NAMALWA (cell line): ENCODE measurements around the gene HSD17B7.
"Not testable (repeated sequence)": the region's sequence is repeated elsewhere in the genome, so short reads cannot be mapped to it uniquely, and the experiment has no call there.

Experiments used
- DNase-seq: peaks from one replicate; pipeline ENCODE4 v3.0.0-alpha.2; 2015; ENCODE audit warnings: low spot score

HSD17B7 gene, protein sequence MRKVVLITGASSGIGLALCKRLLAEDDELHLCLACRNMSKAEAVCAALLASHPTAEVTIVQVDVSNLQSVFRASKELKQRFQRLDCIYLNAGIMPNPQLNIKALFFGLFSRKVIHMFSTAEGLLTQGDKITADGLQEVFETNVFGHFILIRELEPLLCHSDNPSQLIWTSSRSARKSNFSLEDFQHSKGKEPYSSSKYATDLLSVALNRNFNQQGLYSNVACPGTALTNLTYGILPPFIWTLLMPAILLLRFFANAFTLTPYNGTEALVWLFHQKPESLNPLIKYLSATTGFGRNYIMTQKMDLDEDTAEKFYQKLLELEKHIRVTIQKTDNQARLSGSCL

DNA sequence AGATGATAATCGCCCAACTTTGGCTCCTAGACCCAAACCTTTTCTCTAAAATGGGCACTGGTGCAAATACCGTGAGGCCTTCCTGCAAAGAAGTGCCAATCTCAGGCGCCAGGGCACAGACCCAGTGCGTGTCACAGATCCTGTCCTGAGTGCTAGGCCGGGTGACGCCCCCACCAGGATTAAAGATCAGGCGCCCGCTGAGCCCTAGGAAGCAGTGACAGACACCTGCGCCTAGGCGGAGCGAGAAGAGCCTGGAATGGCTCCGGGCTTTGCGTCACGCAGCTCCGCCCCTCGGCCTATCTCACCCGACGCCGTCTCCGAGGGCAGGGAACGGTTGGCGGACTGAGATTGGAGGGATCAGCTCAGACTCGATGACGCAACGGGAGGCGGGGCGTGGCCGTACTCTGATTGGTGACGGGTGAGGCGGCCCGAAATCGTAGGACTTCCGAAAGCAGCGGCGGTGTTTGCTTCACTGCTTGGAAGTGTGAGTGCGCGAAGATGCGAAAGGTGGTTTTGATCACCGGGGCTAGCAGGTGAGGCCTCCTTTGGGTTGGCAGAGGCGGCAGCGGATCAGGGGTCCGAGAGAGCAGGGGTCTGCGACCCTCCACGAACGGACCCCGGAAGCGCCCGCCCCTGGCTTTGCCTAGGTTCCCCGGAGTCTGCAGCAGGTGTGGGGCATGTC, at the start of gene HSD17B7:
Gene HSD17B7 (plus strand): TSS at position 400 of the 682 bp plus-strand sequence. CDS start 99 bp downstream, at position 499.
- DNase-seq = peak; percentile 93

DNA sequence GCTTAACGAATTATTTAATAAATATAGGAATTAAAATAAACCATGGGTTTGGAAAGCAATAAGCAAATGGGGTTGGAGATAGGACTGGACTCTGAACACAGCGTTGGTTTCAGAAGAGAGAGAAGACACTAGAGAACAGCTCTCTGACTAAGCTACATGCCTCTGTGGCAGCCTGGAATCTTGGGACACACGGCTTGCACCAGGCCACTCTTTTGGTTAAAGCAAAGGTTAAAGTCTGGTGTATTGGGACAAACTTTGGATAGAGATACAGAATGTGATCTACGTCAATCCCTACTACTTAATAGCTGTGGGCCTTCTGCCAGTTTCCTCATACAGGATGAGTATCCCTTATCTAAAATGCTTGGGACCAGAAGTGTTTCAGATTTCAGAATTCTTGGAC, 49.7 kb upstream of the HSD17B7 start:
- DNase-seq = no peak

DNA sequence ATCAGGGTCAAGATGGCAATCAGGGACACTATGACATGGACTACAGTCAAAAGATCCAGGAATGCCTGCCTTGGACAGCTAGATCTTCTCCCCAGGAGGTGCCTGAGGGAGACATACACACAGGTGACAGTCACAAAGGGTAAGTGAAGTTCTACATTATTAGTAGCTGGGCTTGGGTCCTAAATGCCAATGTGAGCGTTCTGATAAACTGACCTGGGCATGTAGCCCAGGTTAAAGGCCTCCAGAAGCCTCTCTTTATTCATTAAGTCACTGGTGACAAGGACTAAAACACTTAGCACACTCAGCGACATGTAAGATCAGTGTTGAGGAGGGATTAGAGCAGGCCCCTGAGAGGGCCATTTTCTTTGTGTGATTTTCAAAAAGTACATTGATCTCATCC, 48.9 kb upstream of the HSD17B7 start:
- no peak for DNase-seq

GRCh38 chr1:162746264-162746942, 44.1 kb upstream of the HSD17B7 start:
- not testable (repeated sequence) for DNase-seq

DNA sequence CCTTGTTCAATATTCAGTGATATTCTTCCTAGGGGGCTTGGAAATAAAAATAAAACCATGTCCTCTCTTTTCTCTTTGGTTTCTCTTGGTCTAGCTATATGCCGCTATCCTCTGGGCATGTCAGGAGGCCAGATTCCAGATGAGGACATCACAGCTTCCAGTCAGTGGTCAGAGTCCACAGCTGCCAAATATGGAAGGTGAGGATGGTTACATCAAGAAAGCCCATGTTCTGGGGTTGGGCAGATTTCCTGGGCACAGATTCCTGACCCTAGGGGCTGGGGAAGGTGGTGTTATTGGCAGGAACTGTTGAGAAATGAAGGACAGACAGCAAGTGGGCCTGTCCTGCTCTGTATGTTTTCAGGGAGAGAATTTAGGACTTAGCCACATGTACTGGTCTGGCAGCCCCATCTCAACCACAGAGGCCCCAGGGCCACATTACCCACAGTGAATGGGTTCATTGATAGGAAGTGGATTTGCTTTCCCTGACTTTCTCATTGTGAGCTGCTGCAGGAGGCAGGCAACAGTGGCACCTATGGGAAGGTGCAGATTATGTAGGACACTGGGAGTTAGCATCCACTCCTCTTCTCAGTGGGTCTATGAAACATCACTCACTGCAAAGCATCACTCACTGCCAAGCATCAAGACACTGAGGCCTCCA, 37.4 kb upstream of the HSD17B7 start:
- DNase-seq = no peak

DNA sequence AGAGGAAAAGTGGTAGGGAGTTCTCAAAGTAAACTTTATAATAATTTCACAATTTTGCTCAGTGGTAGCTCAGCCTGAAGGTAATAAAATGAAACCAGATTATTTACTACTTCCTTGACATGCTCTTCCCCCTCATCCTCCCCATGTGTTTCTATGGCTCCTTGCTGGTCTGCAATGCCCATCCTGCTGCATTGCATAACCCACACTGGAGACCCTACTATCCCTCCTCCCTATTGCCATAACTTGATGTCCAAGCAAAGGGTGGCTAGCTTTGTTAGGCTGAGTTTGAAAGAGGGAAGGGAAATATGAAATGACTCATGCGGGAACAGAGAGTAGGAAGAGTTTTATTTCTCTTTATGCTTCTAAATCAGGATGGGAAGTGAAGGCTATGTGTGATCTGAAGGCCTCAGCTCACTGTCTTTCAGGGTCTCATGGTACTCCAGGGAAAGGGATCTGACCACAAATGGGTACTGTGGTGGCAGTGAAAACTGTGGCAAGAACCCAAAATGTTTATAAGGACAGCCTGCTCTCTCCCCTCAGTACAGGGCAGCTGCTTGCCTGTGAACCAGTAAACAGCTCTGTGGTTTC, 36.4 kb upstream of the HSD17B7 start:
- no peak for DNase-seq

DNA sequence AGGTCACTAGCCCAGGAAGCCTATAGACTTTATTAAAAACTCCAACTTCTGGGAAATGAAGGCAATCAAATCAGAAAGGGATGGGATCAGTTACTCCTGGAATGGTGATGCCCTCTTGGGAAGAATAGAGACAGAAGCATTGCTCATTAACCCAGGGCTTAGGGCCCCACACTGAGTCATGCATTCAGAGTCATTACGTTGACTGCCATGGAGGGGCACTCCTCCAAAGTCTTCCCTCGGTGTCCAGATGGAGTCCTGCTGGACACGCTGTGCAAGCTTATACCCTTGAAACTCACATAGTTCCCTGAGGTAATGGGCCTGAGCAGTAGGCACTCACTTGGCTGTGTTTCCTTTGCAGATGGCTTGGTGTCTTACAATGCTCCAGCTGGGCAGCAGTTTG, 35.2 kb upstream of the HSD17B7 start:
- no peak for DNase-seq

DNA sequence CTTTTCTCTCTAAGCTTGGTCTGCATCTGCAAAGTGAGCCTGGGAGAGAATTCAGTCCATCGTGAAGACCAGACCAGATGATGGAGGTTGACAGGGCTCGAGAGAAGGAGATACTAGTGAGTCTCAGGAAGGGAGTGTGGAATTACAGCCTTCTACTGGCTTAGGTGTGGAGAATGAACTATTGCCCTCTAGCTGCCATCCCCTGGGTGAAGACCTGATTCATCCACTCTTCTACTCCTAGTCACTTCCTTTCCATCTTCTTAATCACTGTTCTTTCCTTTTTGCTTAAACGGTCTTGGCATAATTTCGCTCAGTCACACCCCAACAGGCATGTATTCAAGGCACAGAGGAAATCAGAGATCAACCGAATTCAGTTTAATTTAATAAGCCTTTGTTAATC, 34.0 kb upstream of the HSD17B7 start:
- DNase-seq = no peak

DNA sequence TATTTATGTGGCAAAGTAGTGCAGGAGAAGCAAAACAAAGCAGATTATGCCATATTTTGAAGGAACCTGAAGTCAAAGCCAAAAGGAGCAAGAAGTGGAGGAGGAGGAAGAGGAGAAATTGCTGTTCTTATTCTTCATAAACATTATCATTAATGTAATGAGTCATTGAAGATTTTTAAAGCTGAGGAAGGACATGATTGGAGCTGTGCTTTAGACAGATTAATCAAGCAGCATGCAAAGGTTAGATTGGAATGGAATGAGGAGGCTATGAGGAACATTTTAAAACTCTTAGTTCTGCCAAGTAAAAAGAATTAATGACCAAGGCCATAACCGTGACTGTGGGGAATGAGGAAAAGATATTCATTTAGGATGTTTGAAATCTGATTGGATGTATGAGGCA, 33.0 kb upstream of the HSD17B7 start:
- DNase-seq = no peak

- DNase-seq = no peak
These were observed 24.7 kb upstream of the HSD17B7 start for GRCh38 chr1:162765788-162766187.

DNA sequence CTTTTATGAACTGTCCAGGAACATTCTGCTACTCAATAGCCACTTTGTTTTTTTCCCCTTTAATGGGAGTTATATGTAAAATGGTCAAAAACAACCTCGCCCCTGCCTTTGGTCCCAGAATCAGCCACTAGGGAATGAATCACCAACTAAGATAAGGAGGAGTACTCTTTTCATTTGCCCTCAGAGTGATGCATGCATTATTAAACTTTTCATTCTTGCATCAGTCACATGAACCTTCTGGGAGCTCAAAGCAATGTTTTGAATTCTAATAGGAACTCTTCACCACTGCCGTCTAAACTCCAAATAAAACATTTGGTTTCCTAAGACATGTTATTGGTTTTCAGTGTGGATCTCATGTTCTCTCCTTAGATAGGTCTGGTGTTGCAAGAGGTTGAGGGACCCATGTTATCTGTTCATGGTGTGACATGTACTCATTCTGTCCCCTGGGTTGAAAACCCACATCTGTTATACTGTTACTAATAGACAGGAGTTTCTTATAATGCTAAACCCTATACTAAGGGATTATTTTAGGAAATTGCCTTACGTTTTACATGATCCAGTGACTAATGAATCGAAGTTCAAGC, 17.8 kb upstream of the HSD17B7 start:
- DNase-seq = no peak

- DNase-seq = no peak
These were observed 16.5 kb upstream of the HSD17B7 start for GRCh38 chr1:162774007-162774406.

DNA sequence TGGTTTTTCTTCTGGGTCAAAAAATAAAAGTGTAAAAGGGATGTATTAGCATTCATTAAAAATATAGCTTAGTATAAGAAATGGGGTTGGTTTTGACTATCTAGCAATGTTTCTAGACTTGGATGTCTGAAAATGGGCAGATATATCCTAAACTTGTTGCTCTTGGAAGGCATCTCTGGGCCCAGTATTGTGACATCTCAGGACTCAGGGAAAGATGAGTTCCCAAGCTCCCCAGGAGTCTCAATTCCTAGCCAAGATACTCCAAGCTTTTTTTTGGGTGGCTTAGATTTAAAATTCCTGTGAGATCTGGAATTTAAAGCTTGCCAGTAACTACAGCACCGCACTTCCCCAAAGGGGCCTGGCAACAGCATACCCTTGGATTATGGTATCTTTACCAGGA, 11.5 kb upstream of the HSD17B7 start:
- no peak for DNase-seq

GRCh38 chr1:162782671-162783070, 7.8 kb upstream of the HSD17B7 start:
- no peak for DNase-seq

DNA sequence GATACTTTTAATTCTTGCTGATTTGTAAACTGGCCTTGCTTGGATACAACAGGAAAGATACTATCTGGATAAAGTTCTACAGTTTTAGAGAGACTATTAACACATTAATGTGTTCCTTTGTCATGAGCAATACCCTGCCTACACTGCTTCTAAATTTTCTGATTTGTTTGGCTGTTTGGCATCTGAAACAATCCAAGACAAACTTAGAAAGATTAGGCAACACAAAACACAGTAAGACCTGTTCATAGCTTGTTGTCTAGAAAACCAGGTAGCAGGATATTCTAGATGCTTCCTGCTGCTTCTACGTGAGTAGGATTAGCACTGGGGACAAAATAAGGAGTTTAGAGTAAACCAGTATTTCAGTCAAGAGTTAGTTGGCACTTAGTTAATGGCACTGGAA, 5.6 kb upstream of the HSD17B7 start:
- not testable (repeated sequence) for DNase-seq

DNA sequence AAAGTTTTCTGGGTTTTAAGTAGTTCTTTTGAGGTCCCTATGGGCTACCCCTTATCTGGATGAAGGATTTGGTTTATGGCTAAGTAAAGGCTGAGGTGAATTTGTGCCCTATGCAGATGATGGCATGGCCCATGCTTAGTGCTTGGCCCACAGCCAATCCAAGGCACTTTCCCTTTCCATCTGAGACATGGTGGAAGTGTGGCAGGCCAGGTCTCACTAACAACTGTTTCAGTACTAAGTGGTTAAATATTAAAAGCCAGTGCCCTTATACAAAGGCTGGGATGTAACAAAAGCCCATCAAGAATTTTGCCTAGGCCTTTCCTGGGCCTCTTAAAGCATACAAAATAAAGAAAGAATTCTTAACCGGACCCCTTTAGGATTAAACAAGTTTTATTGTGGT, 1.7 kb upstream of the HSD17B7 start:
- DNase-seq = not testable (repeated sequence)

DNA sequence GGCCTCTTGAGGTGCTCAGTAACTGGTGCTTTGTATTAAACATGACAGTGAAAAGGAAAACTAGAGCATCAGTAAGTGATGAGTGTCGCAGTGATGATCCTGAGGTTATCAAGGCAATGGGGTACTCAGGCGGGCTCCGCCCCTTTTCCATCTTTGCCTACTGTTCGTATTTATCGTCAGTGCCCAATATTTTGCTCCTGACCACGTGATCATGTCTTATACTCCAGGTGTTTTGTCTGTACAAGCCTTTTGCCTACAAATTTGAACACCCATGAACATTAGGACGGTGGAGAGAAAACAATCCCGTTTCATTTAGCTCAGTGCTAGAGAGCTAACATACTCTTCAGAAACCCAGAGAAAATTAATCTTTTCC, 469 bp downstream of the HSD17B7 start:
- peak; percentile 47 for DNase-seq

- DNase-seq = not testable (repeated sequence)
These were observed 3.8 kb downstream of the HSD17B7 start for GRCh38 chr1:162794284-162794683.

- DNase-seq = not testable (repeated sequence)
These were observed 6.2 kb downstream of the HSD17B7 start for GRCh38 chr1:162796617-162797279.

DNA sequence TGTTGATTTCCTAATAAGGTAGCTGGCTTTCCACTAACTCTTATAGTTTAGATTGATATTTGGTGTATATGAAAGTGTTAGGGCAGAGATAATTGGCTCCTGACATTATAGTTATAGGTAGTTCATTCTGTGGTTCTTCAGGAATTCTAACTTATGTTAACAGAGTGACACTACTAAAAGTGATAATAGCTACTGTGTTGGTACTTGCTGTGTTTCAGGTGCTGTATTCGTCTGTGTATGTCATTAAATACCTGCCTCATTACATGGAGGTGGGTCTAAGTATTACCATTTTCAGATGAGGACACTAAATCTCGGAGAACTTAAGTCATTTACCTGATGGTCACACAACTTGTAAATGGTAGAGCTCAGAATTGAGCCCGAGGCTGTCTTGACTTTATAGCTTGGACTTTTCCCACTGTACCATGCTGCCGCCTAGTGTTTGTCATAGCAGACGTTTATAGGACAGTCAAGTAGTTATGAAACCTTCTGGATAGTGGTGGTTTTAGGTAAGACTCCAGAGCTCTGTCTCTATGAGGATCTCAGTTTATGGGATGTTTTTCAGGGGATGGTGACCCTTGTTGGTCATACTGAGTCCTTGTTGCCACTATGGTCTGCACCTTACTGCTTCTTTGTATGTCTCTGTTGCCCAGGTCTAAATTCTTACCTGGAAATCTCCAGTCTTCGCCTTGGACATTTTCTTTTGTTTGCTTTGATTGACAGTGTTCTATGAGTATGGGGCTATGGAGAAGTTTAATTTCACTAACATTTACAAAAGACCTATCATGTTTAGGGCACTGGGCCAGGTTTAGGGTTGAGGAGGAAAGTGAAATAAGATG, 9.7 kb downstream of the HSD17B7 start:
- peak; percentile 62 for DNase-seq
